Lower leg skin (tissue), 4 donors: ENCODE data around the gene CLN6. TPM values are rescaled to one million over a fixed set of nuclear protein-coding genes. Genes with fewer than 3 reads are reported as not detected.
A peak's percentile ranks its signal among the peaks of the same experiment; 100 is the strongest.

Experiments used
- DNase-seq, 2 donors: peaks; one replicate each; pipeline ENCODE4 v3.0.0-alpha.2; 2019; ENCODE audit warnings: low spot score in 2 of 2
- H3K4me3 ChIP-seq: fragments of 200-600 bp; sonication (generic); 2 replicates; pipeline ENCODE4 v1.5.1; 2017; ENCODE audit warnings: mild to moderate bottlenecking, low read depth; ENCODE audit not compliant: poor library complexity, severe bottlenecking
- POLR2A ChIP-seq, 2 donors: fragments of 450-650 bp; IDR thresholded peaks; one replicate each; pipeline ENCODE4 v1.6.1; 2016 to 2017; ENCODE audit warnings: antibody characterized with exemption in 2 of 2, mild to moderate bottlenecking in 1 of 2, moderate library complexity in 1 of 2
- WGBS, 2 donors: methylation state at CpG; one replicate each; pipeline ENCODE4 v1.1.5; 2018; 5-methylcytosine and 5-hydroxymethylcytosine counted together
- intact Hi-C: fragments of 100-400 bp; cut with DNase I; formaldehyde crosslinking; loops from one replicate; pipeline ENCODE4 v1.15.0; 2023; ENCODE audit warnings: low total_unique reads
- total RNA-seq, 4 donors: library from RNA; depleted of rRNA; stranded (reverse); fragments of >200 nt; gene quantifications; one replicate each; pipeline ENCODE4 v1.1.0, GENCODE V29; 2016
- TF ChIP-seq, protein P1 (sequence below), 3 donors: fragments of 450-650 bp; IDR thresholded peaks; one replicate each; pipeline ENCODE4 v1.5.1; 2016; ENCODE audit warnings: antibody characterized with exemption in 3 of 3, mild to moderate bottlenecking in 3 of 3, moderate library complexity in 2 of 3

Gene CLN6
- total RNA-seq, 4 donors from 2014 or later = 9.9 to 22.5 (median 15.1) TPM

DNA sequence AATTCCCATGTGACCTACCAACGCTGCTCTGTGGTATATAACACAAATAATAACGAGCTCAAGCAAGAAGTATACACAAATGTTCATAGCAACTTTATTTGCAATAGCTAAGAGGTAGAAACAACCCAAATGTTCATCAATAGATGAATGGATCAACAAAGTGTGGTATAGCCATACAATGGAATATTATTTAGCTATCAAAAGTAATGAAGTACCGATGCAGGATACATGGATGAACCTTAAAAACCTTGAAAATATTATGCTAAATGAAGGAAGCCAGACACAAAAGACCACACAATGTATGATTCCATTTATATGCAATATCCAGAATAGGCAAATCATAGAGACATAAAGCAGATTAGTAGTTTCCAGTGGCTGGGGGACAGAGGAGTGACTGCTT is 32.5 kb upstream of the CLN6 start:
- no peak for DNase-seq
- WGBS, 2 donors = 96 to 97% methylated on average over 3 of the region's 3 CpGs
- no peak overlapping the region for H3K4me3 ChIP-seq
- TF ChIP-seq POLR2A (IDR thresholded peaks at IDR 0.05) = no peak
- intact Hi-C loops = no loop called here

DNA sequence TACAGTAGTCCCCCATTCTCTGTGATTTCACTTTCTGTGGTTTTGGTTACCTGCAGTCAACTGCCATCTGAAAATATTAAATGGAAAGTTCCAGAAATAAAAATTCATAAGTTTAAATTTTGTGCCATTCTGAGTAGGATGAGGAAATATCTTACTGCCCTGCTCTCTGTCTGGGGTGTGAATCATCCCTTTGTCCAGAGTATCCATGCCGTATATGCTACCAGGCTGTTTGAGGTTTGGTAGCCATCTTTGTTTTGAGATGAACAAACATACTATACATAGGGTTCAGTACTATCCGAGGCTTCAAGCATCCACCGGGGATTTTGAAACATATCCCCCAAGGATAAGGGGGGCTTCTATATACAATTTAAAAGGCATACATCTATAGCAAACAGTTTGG is 31.7 kb upstream of the CLN6 start:
- TF ChIP-seq, protein P1, sequence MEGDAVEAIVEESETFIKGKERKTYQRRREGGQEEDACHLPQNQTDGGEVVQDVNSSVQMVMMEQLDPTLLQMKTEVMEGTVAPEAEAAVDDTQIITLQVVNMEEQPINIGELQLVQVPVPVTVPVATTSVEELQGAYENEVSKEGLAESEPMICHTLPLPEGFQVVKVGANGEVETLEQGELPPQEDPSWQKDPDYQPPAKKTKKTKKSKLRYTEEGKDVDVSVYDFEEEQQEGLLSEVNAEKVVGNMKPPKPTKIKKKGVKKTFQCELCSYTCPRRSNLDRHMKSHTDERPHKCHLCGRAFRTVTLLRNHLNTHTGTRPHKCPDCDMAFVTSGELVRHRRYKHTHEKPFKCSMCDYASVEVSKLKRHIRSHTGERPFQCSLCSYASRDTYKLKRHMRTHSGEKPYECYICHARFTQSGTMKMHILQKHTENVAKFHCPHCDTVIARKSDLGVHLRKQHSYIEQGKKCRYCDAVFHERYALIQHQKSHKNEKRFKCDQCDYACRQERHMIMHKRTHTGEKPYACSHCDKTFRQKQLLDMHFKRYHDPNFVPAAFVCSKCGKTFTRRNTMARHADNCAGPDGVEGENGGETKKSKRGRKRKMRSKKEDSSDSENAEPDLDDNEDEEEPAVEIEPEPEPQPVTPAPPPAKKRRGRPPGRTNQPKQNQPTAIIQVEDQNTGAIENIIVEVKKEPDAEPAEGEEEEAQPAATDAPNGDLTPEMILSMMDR (IDR thresholded peaks at IDR 0.05) = no peak
- TF ChIP-seq POLR2A (IDR thresholded peaks at IDR 0.05) = no peak
- 83 to 87% methylated on average over 3 of the region's 3 CpGs for WGBS, 2 donors
- H3K4me3 ChIP-seq = no peak overlapping the region
- intact Hi-C loops = no loop called here
- no peak for DNase-seq

DNA sequence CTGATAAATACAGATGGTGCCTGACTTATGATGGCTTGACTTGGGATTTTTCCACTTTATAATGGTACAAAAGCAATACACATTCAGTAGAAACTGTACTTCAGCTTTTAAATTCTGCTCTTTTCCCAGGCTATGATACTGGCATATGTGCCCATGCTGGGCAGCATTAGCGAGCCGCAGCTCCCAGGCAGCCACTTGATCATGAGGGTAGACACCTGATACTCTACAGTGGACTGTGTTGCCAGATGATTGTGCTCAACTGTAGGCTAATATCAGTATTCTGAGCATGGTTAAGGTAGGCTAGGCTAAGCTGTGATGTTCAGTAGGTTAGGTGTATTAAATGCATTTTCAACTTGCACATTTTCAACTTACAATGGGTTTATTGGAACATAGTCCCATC is 30.4 kb upstream of the CLN6 start:
- H3K4me3 ChIP-seq = no peak overlapping the region
- intact Hi-C loops = loop anchor here (10.0 kb wide), 2 partner anchors 125 to 295 kb away; no protein-coding TSS in a partner anchor
- TF ChIP-seq, protein P1 (IDR thresholded peaks at IDR 0.05) = no peak
- no peak for TF ChIP-seq POLR2A (IDR thresholded peaks at IDR 0.05)
- WGBS, 2 donors = 62 to 93% methylated on average over 2 of the region's 2 CpGs
- no peak for DNase-seq

DNA sequence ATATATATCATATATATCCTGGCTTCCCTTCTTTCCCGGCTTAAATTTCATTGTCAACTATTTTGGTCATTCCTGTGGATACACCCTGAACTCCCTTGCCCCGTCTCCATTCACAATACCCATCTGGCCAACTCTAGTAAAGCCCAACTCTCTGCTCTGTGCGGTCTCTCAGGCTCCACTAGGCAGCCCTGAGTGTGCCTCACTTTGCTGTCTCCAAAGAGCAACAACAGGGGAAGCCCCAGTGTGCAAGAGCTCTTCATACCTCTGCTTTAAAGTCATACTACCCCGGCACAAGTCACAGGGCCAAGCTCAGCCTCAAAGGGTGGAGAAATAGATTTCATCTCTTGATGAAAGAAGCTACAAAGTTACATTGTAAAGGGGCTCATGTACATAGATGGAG is 29.2 kb upstream of the CLN6 start:
- peak; percentile 48 to 89 for DNase-seq
- H3K4me3 ChIP-seq = no peak overlapping the region
- no peak for TF ChIP-seq POLR2A (IDR thresholded peaks at IDR 0.05)
- TF ChIP-seq, protein P1 (IDR thresholded peaks at IDR 0.05) = no peak
- 31 to 32% methylated on average over 4 of the region's 4 CpGs for WGBS, 2 donors
- intact Hi-C loops = loop anchor here (10.0 kb wide), 2 partner anchors 126 to 296 kb away; no protein-coding TSS in a partner anchor

DNA sequence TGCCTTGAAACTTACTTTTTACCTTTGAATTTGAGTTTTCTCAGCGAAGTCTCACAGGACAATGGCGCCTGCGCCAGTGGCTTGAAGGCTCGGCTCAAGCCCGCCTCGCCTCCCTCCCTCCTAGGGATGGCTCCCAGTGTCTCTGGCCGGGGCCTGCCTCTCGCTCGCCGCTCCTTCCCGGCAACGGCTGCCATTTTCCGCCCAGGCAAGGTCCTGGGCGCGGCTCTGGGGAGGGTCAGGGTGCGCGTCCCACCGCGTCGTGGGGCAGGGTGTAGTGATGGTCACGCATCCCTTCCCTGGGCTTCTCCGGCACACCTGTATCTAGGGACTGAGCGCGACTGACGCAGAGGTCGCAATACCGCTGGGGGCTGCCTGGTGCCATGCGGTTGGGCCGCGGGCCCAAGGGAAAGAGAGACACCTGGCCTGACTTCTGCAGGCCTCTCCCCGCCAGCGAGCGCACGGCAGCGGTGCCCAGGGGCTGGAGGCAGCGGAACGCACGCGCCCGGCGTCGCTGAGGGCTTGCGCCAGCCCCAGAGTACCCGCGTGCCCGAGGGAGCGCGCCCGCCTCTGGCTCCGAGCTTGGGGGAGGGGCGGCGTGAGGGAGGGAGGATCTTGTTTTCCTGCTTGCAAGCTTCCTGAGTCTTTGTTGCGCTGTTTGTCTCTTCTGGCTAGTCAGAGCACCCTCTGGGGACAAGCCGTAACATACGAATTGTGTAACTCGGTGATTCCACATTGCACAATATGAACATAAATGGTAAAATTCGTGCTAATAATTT is 27.3 kb upstream of the CLN6 start:
- peak overlapping the region; percentile 22 for H3K4me3 ChIP-seq
- WGBS, 2 donors = 11 to 14% methylated on average over 23 to 55 of the region's 57 CpGs
- peak; percentile 93 to 97 for DNase-seq
- TF ChIP-seq, protein P1 (IDR thresholded peaks at IDR 0.05) = no peak
- peak in 1 of 2 donors; percentile 48 for TF ChIP-seq POLR2A (IDR thresholded peaks at IDR 0.05)
- intact Hi-C loops = loop anchor here (10.0 kb wide), 2 partner anchors 128 to 298 kb away; no protein-coding TSS in a partner anchor

DNA sequence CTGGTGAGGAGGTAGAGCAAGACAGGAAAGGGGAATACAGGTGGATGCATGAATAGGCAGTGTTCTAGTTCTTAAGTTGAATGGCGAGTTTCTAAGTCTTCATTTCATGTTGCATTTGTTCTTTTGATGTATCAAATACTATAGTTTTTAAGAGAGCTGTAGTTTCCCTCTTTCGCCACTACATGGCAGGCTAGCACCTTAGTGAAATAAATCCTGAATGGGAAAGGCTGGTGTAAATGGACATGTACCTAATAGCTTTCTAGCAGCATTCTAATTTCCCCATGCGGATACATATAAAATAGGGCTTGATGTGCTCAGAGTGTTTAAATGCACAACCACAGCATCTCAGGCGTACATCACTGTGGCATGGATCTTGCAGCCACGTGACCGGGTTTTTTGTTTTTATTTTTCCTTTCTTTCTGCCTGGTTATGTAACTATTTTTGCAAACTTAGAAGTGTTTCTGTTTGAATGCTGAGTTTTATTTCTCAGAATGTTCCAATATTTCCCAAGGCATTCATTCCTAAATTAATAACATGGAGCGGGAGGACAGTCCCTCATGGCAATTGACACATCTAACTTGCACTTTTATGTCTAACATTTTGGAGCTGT is 23.5 kb upstream of the CLN6 start:
- no peak for DNase-seq
- H3K4me3 ChIP-seq = no peak overlapping the region
- TF ChIP-seq, protein P1 (IDR thresholded peaks at IDR 0.05) = peak in 2 of 3 donors; percentile 19 to 69
- no peak for TF ChIP-seq POLR2A (IDR thresholded peaks at IDR 0.05)
- intact Hi-C loops = loop anchor here (10.0 kb wide), 2 partner anchors 132 to 302 kb away; no protein-coding TSS in a partner anchor
- 12 to 18% methylated on average over 7 of the region's 7 CpGs for WGBS, 2 donors
